ENCODE results near the gene DCXR. TPM values are rescaled to one million over a fixed set of nuclear protein-coding genes. Genes with fewer than 3 reads are reported as not detected.

DCXR gene
- total and polyA plus RNA-seq, 2 of the 13 experiments (the other 11 are each of a cell fraction or from before 2014, with no cell fraction given): 287 to 311 TPM

DNA sequence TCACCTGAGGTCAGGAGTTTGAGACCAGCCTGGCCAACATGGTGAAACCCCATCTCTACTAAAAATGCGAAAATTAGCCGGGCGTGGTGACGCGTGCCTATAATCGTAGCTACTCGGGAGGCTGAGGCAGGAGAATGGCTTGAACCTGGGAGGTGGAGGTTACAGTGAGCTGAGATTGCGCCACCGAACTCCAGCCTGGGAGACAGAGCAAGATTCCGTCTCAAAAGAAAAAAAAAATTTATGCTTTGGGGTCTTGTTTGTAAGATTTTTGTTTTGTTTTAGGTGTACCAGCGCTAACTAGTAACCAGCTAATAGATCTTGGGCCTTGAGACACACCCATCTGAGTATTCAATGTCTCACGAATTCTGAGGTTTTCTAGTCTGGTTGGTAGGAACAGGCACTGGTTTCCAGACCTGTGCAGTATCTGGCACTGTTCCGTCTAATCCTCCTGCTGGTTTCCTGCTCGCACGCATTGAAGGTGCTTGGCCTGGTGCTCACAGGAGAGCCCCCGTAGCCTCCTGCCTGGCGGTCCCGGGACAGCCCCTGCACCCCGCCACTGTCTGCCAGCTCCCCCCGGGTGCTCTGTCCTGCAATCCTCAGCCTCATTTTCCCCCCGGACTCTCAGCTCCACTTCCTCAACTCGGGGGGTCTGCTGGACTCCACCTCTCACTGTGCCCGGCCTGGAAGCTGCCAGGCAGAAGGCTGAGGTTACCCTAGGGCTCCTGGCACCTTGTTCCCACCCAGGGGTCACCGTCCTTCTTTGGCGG is 38.7 kb upstream of the DCXR start (continued):
- no peak for TF ChIP-seq ZNF510 (CRISPR knock-in tag; IDR thresholded peaks at IDR 0.05; ENCODE audit: low read depth)
- TF ChIP-seq BCL6 (CRISPR knock-in tag; IDR thresholded peaks at IDR 0.05): no peak
- no peak for TF ChIP-seq CEBPZ (IDR thresholded peaks at IDR 0.05; ENCODE audit: low read length)
- TF ChIP-seq, protein P1, sequence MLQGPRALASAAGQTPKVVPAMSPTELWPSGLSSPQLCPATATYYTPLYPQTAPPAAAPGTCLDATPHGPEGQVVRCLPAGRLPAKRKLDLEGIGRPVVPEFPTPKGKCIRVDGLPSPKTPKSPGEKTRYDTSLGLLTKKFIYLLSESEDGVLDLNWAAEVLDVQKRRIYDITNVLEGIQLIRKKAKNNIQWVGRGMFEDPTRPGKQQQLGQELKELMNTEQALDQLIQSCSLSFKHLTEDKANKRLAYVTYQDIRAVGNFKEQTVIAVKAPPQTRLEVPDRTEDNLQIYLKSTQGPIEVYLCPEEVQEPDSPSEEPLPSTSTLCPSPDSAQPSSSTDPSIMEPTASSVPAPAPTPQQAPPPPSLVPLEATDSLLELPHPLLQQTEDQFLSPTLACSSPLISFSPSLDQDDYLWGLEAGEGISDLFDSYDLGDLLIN (CRISPR knock-in tag; IDR thresholded peaks at IDR 0.05; ENCODE audit: borderline replicate concordance): no peak
- no peak for TF ChIP-seq MIER3 (CRISPR knock-in tag; IDR thresholded peaks at IDR 0.05; ENCODE audit: borderline replicate concordance)
- TF ChIP-seq KLF9 (CRISPR knock-in tag; IDR thresholded peaks at IDR 0.05; ENCODE audit: low read depth): no peak
- no peak for TF ChIP-seq HIVEP1 (CRISPR knock-in tag; IDR thresholded peaks at IDR 0.05)
- TF ChIP-seq TBL1XR1 (IDR thresholded peaks at IDR 0.05; ENCODE audit: borderline replicate concordance, low read length, partially characterized antibody): no peak
- no peak for TF ChIP-seq PCBP1 (IDR thresholded peaks at IDR 0.05; ENCODE audit: borderline replicate concordance, low read depth, low read length)
- no peak for TF ChIP-seq NBN (conservative IDR thresholded peaks at IDR 0.05)
- TF ChIP-seq ZSCAN30 (CRISPR knock-in tag; IDR thresholded peaks at IDR 0.05): no peak
- TF ChIP-seq RFX5 (IDR thresholded peaks at IDR 0.05; ENCODE audit: low read depth, low read length): no peak
- no peak for TF ChIP-seq ZNF619 (CRISPR knock-in tag; IDR thresholded peaks at IDR 0.05)
- TF ChIP-seq ZNF569 (CRISPR knock-in tag; IDR thresholded peaks at IDR 0.05; ENCODE audit: borderline replicate concordance): no peak
- no peak for TF ChIP-seq ZNF451 (CRISPR knock-in tag; IDR thresholded peaks at IDR 0.05)
- TF ChIP-seq ZNF709 (CRISPR knock-in tag; IDR thresholded peaks at IDR 0.05): no peak
- no peak for TF ChIP-seq RARA (CRISPR knock-in tag; IDR thresholded peaks at IDR 0.05)
- no peak for TF ChIP-seq PATZ1 (CRISPR knock-in tag; IDR thresholded peaks at IDR 0.05)
- TF ChIP-seq ARID5B (CRISPR knock-in tag; IDR thresholded peaks at IDR 0.05): no peak
- TF ChIP-seq ATF3 (CRISPR knock-in tag; IDR thresholded peaks at IDR 0.05): no peak
